RPMI8226 (cell line): ENCODE data around the gene DNAH2.

Experiments used
- DNase-seq: peaks from one replicate; pipeline ENCODE4 v3.0.0-alpha.2; 2015

Gene DNAH2

GRCh38 chr17:7704601-7705268, 12.8 kb upstream of the DNAH2 start, which contains the start of gene EFNB3:
EFNB3 (plus strand) TSS chr17:7705202; CDS start chr17:7705599, 397 bp downstream.
- no peak for DNase-seq

GRCh38 chr17:7705269-7706255, 12.0 kb upstream of the DNAH2 start:
- DNase-seq = no peak

- DNase-seq = no peak
Observed at GRCh38 chr17:7706631-7707354, 10.8 kb upstream of the DNAH2 start.

DNA sequence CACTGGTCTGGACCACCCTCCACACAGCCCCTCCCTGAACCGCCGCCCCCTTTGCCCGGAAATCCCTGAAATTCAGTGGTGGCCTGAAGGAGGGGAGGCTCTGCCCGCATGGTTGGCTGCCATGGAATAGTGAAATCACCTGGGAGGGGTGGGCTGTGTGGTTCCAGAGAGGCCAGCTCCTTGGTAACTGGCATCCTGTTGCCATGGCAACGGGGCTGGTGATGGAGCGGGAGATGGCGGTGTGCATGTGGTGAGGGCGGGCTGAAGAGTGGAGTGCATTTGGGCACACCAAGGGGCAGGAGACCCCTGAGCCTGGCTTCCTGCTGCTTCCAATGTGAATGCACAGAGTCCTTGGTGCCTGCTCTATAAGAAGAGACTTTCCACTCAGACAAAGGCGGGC, 10.1 kb upstream of the DNAH2 start:
- no peak for DNase-seq

DNA sequence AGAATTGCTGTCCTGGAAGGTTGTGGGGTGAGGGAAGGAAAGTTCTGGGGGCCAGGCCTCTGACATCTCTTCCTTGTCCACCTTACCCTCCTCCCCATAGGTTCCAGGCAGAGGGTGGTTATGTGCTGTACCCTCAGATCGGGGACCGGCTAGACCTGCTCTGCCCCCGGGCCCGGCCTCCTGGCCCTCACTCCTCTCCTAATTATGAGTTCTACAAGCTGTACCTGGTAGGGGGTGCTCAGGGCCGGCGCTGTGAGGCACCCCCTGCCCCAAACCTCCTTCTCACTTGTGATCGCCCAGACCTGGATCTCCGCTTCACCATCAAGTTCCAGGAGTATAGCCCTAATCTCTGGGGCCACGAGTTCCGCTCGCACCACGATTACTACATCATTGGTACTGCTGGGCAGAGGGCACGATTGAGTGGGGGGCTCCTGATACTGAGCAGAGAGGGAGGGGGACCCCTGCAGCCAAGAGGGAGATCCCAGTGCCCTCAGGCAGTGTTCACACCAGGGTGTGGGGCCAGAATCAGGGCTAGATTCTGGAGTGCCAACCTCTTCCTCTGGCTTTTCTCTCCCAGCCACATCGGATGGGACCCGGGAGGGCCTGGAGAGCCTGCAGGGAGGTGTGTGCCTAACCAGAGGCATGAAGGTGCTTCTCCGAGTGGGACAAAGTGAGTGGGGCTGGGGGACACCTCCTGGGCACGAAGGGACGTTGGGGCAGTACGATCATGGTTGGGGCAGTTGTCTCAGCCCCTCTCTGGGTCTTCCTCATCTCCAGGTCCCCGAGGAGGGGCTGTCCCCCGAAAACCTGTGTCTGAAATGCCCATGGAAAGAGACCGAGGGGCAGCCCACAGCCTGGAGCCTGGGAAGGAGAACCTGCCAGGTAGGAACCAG, 9.4 kb upstream of the DNAH2 start:
- no peak for DNase-seq

GRCh38 chr17:7709031-7709430, 8.5 kb upstream of the DNAH2 start:
- DNase-seq = no peak

- no peak for DNase-seq
Observed at GRCh38 chr17:7710301-7710700, 7.2 kb upstream of the DNAH2 start.

DNA sequence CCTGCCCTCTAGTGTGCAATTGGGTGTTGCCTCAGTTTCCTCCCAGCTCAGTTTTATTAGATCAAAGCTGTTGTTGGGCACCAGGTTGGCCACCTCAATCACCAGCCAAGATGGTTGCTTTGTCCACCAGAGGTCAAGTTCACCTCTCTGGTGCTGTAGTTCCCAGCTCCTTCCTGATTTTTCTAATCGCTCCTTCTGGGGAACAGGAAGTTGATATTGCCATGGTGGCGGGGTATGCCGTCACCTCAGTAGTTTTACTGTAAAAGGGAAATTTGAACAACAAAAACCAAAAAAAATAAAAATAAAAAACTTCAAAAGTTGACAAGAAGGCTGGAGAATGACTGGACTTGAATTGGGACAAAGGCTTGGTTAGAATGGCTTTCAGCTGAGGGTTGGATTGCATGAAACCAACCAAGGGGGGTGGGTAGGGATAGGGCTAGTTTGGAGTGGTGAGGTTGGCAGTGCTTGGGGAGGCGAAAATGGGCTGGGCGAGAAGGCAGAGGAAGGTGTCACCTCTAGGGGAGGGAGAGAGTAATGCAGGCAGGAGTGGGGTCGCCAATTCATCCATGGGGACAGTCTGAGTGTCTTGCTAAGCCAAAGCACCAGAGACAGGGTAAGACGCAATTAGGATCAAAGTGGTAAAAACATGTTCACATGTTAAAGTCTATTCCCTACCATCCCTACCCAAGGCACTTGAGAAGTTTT, 6.3 kb upstream of the DNAH2 start:
- no peak for DNase-seq

DNA sequence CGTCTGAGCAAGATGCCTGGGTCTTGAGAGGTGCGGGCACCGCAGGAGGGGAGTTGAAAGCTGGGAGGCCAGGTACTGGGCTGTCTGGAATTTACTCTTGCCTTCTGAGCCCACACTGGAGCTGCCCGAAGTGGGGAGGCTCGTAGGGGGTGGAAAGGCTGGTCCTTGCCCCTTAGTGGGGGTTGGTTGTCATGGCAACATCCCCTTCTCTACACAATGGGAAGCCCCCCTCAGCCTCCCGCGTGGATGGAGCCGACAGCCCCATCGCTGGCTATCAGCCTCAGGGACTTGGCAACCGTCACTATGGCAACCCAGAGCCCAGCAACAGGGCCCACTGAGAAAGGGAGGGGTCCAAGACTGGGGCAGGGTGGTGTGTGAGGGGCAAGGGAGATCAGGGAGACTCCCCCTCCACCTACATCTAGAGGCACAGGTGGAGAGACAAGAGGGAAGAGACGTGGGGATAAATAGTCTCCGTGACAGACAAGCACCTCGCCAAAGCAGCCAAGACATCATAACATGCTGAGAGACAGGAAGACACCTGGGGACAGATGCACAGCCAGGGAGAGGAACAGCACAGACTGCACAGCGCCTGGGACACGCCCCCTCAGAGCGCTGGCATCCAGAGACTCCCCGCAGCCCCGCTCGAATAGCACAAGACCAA, 5.3 kb upstream of the DNAH2 start:
- DNase-seq = peak; percentile 33

DNA sequence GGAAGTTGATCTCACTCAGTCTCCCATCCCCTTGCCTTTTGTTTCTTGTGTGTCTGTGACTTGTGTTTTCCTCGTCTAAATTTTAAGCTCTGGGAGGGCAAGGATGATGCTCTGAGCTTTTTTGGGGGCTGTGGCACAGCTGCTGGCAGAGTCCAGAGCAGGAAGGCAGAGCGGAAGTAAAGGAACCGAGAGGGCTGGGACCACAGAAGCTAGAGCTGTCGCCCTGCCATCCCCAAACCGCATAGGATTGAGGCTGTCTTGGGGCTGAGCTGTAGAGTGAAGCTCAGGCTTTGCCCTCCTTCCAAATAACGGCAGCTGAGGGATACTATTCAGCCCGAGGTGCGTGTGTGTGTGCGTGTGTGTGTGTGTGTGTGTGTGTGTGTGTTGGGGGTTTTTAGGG, 3.8 kb upstream of the DNAH2 start:
- DNase-seq = no peak

DNA sequence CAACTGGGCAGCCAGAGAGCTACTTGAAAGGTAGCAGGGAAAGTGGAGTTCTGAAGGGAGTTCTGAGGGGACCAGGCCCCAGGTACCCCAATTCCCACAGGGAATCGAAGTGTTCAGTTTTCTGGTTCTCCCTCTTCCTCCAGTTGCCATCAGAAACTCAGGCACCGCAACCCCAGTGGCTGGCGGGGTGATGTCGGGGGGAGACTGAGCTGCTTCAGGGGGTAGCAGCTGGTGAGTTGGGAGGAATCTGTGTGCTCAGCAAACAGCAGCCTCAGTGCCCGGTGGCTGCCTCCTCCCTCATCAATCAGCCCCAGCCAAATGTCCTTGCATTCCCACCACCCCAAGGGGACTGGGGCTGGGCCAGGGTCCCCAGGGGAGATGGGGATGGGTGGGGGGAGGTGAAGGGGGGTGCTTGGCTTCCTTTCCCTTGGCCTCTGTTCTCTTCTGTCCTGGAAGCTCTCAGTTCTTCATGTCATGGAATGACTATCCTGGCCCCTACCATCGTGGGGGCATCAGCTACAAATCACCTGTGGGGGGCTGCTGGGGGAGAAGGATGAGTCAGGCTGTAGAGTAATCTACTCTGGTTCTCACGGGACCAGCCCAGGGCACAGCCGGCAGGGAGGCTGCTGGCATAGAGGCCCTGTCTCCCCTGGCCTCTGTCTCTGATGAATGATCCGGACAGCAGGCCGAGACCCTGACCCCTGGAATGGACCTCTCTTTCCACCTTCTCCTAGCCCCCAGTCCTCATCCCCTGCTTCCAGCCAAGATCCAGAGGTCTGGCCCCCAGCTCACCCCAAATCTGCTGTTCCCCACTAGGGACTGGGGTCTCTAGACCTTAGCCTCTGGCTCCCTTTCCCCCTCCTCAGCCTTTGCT, 2.6 kb upstream of the DNAH2 start:
- DNase-seq = no peak

- DNase-seq = no peak
Observed at GRCh38 chr17:7715936-7716886, 1.3 kb upstream of the DNAH2 start.

DNA sequence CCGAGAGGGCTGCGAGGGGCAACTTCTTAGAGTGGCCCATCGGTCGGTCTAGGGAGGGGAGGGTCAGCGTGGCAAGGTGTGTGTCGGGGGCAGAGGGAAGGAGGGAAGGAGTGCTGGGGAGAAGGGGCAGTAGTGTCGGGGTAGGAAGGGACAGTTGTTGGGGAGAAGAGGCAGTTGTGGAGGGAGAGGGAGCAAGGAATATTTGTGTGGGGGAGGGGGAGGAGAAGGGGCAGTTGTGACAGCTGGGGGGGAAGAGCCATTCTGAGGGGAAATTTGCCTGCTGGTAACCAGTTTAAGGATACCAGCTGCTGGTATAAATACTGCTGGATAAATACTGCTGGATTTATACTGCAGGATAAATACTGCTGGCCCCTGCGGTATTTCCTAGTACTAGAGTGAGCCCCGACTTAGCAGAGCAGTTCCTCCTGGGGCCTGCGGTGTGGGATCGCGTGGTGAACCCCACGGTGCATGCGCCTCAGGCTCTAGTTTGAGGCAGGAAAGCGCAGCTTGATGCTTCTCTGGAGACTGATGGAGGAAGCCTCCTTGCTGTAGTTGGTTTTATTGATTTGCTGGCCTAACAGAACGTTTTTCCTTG, 309 bp downstream of the DNAH2 start:
- no peak for DNase-seq

- DNase-seq = no peak
Observed at GRCh38 chr17:7719661-7720060, 2.1 kb downstream of the DNAH2 start.

DNA sequence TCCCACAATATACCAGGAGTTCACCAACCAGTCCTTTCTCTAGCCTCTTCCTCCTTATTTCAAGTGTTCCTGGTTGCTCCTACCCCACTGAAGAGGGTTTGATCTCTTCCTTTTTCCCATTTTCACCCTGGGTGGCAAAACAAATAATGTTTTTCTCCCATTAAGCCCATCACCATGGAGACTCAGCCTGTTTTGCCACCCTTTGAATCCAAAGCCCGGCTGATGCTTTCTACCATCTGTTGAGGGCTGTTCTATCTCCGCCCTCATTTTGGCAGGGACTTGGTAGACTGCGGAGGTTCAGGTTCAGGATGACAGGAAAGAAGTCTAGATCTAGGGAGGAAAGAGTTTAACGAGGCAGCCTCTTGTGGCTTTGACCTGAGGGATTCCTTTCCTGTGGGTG, 2.6 kb downstream of the DNAH2 start:
- DNase-seq = no peak

GRCh38 chr17:7721612-7722011, 4.1 kb downstream of the DNAH2 start:
- DNase-seq = no peak

DNA sequence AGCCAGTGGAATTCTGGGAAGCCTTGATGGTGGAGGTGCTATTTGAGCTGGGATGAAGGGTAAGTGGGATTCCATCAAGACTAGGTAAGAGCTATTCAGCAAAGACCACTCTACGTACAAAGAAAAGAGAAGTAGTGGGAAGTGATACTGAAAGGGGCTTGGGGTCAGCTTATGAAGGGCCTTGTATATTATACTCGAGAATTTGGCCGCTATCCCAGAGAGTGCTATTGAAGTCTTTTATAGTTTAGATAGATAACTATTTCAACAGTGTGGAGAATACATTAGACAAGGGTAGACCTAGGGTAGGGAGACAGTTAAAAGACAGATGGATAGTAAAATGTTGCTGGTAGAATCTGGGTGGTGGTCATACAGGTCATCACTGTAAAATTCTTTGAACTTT, 10.3 kb downstream of the DNAH2 start:
- DNase-seq = no peak

DNA sequence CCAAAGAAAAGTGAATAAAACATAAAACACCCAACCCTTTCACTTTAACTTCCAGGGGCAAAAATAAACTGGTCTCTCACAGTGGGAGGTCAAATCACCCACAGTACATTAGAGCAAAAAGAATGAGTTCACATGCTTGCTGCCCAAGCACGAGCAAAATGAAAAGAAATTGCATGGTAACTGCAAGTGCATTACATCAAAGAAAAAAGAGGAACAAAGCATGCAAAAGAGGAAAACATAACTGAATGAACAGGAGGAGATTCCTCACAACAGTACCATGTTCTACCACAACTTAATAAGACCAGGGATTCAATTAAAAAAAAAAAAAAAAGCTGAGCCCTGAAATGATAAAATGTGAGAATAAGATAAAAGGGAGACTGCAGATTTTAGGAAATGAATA, 12.3 kb downstream of the DNAH2 start:
- no peak for DNase-seq
